K562 (cell line): ENCODE results near the gene CALML3.

Experiments used
- ATF2 ChIP-seq: sonication (generic); formaldehyde crosslinking; IDR thresholded peaks from 2 replicates; pipeline ENCODE4 v1.8.1; 2022; ENCODE audit warnings: missing genetic modification reagents
- JUNB ChIP-seq: fragments of 450-650 bp; formaldehyde crosslinking; conservative IDR thresholded peaks from 2 replicates; pipeline ENCODE4 v1.4.0; 2020; ENCODE audit warnings: mild to moderate bottlenecking
- JUND ChIP-seq, 2 experiments: IDR thresholded peaks; 2 replicates in 1 of 2; 3 replicates in 1 of 2; pipeline ENCODE4 v1.6.1; 2011; ENCODE audit warnings: borderline replicate concordance in 2 of 2, low read depth in 2 of 2, low read length in 2 of 2, improper control_type of control experiment in 1 of 2, missing biosample characterization in 1 of 2, missing genetic modification characterization in 1 of 2, missing genetic modification reagents in 1 of 2
- MYC ChIP-seq, 2 experiments: fragments of 250-450 bp in 1 of 2; sonication (Bioruptor Pico) in 1 of 2; IDR thresholded peaks; 2 replicates each; pipeline versions ENCODE4 v1.5.1 to v1.6.1; 2012 to 2021; ENCODE audit warnings: low read depth in 2 of 2, borderline replicate concordance in 1 of 2, improper control_type of control experiment in 1 of 2, low read length in 1 of 2, mild to moderate bottlenecking in 1 of 2, moderate library complexity in 1 of 2
- RFX5 ChIP-seq: IDR thresholded peaks from 2 replicates; pipeline ENCODE4 v1.6.1; 2011; ENCODE audit warnings: low read depth, mild to moderate bottlenecking, improper control_type of control experiment, low read length

GRCh38 chr10:5534880-5535856 is 10.4 kb downstream of the CALML3 start:
- TF ChIP-seq RFX5 (no peak), ATF2 (no peak), JUNB (CRISPR knock-in tag) (no peak), JUND (IDR thresholded peaks at IDR 0.05; ENCODE audit: borderline replicate concordance, low read depth, low read length) (no peak), JUND (tag; IDR thresholded peaks at IDR 0.05; ENCODE audit: borderline replicate concordance, low read depth, low read length) (no peak), MYC (IDR thresholded peaks at IDR 0.05; ENCODE audit: low read depth, low read length) (no peak), MYC (CRISPR knock-in tag; IDR thresholded peaks at IDR 0.05; ENCODE audit: borderline replicate concordance, low read depth) (no peak)
